IPS DF 4.7 (cell line): ENCODE results near the gene ZNF189.

Experiments used
- DNase-seq: peaks from one replicate; pipeline ENCODE4 v3.0.0-alpha.2; 2013; ENCODE audit warnings: low spot score; ENCODE audit errors: extremely low read depth

Gene ZNF189

DNA sequence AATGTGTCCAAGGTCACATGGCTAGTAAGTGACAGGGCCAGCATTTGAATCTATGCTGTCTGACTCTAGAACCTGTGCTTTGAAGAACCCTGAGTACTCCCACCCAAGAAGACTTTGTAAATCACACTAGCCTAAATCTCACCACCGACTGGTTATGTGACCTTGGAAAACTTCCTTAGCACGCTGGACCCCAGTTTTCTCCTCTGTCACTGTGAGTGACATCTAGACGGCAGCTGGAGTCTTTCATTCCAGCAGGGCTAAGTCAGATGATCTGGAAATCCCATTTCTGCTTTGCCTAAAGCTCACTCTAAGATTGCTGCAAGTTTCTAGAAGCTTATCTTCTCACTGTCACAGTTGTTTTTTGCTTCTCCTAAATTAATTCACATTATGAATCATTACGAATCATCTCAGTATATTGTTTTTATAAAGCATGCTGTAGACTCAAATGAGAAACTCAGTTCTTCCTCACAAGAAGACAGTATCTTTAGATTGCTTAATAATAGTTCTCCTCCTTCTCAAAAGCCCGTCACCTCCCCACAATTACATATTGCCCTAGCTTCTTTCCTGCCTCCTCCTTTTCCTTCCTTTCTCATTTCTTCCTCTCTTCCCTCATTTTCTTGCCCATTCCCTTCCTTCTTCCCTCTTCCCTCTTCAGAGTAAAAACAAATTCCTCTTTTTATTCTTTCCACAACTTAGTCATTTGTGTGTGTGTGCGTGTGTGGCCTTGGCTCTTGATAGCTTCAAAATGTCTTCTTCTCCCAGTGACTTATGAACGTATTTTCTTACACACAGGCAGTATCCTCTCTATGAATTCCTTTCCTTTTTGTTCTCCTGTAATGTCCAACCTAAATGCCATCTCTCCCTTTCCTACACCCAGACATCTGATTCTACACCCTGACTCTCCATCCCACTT lies 20.1 kb downstream of the ZNF189 start:
- DNase-seq = no peak

DNA sequence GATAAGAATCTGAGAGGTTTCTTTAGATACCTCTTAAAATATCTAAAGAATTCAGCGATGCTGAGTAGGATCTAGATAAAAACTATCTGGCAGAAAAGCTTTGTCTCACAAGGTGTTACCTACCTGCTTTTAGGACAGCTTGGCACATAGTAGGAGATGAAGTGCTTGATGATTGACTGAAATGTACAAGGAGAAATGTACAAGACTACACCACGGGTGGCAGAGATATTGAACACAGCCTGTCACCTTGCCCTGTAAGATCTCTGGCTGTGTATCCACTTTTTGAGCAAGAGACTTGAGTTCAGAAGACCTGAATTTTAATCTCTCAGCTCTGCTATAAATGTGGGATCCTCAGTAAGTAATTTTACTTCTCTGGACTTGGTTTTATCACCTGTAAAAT lies 21.2 kb downstream of the ZNF189 start:
- DNase-seq = no peak

DNA sequence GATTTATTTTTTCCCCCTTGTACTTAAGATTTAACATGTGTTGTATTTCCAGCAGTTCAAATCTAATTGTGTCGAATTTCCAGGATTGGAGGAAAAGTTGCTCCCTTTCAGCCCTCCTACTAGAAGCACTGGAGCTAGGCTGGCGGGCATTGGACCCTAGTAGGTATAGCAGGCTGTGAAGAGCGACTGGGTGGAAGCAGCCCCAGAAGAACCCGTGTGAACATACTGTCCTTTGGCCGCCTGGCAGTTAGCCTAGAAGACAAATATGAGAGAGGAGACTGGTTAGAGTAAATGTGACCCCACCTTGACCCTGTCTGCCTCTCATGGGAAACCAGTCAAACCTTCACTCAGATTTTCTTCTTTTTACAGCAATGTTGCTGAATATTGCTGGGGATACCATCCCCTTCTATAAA lies 23.0 kb downstream of the ZNF189 start:
- no peak for DNase-seq

DNA sequence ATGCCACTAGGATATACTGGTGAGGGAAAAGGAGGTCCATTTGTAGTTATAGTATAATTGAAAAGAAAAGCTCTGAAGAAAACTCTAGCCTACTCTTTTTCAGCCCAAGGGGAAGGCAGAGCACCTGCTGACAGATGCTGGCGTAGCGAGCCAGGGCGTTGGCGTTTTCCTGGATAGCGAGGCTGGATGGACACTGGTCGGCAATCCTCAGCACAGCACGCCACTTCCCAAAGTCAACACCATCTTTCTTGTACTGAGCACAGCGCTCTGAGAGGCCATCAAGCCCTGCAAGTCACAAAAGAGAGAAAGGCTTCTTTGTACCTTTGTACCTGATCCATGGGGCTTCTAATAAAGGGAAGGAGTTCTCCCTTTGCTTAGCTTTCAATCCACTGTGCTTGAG lies 28.7 kb downstream of the ZNF189 start:
- DNase-seq = no peak

DNA sequence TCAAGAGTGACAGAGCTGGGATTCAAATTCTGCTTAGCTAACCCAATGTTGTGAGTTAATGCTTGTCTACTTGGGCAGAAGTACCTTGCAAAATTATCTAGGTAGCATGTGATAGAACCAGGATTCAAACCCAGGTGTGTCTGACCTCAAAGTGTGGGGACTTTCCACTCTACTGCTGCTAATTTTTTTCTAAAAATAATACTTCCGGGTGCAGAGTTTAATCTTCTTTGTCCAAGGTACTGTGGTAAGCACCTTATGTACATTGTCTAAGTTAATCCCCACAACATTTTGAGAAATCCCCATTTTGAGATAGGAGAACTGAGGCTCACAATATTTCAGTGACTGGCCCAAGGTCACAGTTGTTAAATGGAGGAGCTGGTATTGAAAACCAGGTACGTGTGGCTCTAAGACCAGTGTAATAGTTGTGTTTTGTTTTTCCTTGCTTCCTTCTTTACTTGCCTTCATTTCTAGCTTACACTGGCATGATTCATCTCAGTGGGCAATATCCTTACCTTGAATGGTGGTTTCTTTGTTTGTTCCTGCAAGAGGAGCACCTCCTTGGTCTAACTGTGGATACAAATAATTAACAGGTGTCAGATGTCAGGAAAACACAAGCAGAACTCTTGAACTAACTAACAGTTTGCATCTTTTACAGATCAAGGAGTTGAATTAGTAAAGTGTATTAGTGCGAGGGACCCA lies 29.5 kb downstream of the ZNF189 start:
- no peak for DNase-seq

DNA sequence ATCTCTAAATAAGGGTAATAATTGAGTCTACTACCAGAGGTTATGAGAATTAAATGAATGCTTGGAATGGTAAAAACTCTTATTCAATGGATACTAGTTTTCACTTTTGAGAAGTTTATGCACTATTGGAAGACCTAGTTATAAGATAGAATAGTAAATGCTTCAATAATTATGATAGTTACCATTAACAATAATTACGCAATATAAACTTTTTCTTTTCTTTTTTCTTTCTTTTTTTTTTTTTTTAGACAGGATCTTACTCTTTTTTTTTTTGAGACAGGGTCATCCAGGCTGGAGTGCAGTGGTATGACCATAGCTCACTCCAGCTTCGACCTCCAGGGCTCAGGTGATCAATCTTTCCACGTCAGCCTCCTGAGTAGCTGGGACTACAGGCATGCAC lies 30.3 kb downstream of the ZNF189 start:
- DNase-seq = no peak

DNA sequence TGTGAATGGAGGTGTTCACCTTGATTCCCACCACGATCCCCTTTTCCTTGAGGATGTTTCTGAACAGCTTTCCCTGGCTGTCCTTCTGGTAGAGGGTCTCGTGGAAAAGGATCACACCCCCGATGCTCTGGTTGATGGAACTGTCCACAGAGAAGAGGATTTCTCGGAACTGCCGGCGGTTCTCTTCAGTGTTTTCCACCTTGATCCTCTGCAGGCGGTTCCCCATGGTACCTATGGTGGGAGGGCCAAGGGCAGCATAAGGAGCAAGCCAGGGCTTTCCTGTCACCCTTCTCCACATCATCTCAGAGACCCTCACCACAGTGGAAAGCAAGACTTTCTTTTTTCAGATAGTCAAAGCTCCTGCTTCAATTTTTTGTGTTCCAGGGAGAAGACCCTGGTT lies 31.1 kb downstream of the ZNF189 start:
- DNase-seq = no peak

DNA sequence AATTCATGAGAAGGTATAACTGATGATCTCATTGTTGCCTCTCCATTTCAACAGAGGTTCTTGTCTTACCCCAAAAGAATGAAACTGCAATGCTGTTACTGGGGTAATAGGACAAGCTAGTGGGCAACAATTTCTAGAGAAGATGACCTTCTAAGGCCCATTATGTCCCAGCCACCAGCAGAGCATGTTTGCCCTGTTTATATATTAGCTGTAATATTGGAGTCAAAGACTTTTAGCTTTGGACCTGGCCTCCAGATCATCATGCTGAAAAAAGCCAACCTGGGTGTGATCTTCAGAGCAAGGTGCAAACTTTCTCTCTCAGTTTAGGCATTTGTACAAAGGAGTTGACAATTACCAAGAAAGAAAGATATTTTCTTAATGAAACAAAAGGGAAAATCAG lies 33.5 kb downstream of the ZNF189 start:
- no peak for DNase-seq

DNA sequence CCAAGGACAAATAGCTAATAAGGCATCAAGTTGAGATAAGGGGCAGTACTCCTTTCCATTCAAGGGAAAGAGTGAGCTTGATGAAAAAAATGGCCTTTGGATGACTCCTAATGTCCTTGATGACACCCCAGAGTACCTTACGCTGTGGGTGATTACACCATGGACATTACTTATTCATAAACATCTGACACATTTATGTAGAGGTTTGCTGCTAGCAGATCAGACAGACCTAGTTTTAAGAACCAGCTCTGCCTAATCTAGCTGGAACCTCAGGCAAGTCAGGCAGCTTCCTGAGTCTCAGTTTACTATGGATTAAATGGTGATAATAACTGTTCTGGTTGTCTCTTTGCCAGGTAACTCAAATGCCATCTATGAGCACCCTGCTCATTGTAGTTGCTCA lies 34.1 kb downstream of the ZNF189 start:
- no peak for DNase-seq

DNA sequence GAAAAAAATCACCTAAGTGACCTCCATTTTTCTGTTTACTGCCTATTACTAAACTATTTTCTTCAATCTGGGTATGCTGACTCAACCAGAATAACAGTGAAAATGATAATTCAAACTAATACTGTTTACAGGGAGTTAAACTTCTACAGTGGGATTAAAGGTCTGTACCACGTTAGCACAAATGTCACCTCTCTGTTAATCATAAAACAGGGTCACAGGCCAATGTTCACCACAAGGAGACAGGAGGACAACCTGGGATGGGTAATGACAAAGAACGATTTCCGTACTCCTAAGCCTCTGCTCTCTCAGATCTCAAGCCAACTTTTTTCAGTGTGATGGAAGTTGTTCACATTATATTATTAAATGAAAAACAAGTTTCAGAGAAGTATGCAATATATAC lies 34.6 kb downstream of the ZNF189 start:
- DNase-seq = no peak

DNA sequence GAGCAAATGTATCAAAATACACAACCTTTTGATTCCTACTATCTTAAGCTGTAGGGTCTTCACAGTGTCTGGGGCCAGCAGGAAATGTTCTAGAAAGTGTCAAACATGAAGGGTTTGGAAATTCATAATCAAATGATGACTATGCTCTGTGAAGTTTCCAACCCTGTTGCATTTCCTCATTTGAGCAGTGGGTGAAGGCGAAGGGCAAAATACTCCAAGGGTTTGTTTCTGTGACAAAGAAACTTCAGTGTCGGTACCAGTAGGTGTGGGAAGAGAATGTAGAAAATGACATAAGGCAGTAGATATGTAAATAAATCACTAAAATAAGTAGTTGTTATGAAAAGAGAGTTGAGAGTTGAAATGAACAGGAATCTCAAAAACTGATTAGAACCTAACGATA lies 36.3 kb downstream of the ZNF189 start:
- DNase-seq = no peak

DNA sequence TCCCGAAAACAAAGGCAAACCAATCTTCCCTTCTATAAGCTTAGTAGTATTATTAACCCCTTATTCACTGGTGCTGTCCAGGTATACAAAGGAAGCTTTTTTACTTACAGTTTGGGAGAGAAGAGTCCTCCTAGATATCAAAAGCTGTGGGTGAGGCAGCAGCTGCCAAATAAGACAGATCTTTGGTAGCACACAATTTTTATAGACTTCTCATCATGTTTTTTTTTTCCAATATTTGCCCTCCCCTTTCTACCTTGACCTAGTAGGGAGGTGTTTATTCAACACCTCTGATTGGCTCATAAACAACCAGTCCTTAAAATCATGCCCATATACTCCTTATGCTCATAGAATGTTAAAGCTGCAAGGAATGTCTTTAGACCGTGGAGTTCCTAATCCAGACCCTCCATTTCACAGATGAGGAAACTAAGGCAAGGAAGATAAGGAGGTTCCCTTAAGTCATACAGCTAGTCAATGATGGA lies 37.0 kb downstream of the ZNF189 start, which contains the start of gene ALDOB:
ALDOB (minus strand) TSS at position 174 of the 479 bp plus-strand sequence. CDS start 4,887 bp downstream, outside the sequence.
- DNase-seq = no peak

DNA sequence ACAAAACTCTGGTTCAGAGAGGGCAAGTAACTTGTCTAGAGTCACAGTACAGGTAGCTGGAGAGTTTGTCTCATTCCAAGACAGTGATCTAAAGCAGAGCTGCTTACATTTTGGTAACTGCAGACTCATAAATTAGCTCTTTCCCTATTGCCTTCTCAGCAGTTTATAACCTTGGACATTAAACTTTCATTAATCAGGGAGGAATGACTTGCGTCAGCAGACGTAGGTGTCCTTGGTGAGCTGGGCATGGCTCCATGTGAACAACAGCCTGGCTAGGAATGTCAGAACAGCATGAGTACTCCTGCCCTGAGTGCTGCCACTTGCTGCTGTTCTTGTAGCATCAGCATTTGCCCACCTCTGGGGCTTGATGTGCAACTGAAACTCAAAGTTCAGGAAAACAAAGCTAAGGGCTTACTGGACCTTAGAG lies 39.2 kb downstream of the ZNF189 start:
- DNase-seq = no peak

DNA sequence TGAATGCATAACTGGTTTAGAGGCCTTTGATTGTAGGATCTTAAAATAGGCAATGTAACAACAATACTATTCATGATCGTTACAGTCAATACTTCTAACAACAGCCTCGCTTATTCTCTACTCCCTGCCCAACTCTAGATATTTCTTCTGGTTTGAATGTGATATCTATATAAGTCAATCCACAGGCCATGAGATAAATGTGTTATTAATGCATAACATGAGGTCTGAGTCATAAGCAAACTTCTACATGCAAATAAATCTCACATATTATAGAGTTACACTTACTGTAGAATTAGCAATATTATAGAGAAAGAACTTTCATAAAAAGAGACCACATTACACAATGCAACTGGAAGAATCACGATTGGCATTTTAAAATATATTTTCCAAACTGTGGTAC lies 39.9 kb downstream of the ZNF189 start:
- no peak for DNase-seq

DNA sequence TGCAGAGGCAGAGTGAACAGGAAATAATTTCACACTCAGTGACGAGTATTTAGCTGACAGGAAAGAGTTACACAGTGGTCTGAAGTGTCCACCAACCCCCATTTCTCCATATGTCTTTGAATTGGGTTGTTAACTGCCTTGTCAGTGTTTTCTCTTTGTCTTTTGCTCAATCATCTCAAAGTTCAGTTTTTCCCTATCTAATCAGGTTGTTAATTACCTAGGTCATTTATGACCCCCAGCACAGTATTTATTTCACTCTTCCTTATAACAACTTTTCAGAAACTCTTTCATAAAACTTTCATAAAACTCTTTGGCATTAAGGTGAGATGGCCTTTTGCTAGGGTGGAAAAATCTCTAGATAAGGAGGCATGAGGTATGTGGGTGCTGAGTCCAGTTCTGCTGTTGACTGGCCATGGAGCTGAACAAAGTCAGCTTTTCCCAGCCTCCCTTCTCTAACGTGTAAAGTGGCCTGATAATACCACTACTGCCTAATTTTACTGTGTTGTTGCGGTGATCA lies 42.1 kb downstream of the ZNF189 start:
- no peak for DNase-seq

DNA sequence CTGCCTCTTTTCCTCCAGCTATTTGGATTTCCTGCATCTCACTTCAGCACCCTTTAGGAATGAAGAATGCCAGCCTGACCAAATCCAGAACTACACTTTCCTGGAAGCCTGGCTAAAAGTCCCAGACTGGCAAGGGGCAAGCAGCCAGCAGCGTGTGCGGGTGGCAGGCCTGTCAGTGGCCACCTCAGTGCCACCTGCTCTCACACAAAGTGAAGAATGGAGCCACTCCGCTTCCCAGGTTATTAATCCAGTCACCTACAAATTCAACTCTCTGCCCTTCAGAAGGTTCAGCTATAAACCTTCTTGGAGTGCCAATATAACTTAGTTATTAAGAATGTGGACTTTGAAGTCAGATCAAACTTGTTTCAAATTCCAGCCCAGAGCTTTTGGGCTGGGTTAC lies 43.7 kb downstream of the ZNF189 start:
- DNase-seq = no peak

DNA sequence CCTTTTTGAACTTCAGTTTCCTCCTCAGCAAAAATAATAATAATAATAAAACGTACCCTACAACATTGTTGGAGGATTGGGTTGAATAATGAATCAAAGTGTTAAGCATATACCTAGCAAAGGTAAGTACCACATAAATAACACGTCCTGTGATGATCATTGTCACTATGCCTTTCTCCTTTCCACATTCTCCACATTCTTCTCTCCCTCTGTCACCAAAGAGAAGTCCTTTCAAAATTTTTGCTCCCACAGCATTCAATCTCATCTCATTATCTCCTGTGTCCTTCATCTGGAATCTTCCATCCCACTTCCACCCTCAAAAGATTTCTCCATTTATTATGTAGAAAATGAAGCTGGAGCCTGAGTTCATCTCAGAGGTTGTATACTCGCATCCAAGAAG lies 44.1 kb downstream of the ZNF189 start:
- no peak for DNase-seq

DNA sequence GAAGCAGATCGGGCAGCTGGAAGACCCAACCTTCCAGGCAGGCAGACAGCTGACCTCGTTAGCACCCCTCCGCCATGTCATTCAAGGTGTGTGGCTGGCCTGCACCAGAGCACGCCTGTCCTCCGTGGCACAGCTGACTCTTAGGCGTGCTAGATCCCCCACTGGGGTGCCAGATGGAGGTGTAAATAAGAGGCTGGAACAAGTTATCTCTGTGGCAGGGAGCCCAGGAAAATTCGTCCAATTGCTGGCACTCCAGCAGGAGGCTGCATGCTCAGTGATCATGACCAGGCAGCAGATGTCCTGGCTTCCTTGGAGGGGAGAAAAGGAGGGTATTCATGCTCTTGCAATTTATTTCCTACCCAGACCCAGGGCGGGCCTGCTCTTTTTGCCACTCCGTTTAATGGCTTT lies 44.7 kb downstream of the ZNF189 start:
- DNase-seq = no peak

DNA sequence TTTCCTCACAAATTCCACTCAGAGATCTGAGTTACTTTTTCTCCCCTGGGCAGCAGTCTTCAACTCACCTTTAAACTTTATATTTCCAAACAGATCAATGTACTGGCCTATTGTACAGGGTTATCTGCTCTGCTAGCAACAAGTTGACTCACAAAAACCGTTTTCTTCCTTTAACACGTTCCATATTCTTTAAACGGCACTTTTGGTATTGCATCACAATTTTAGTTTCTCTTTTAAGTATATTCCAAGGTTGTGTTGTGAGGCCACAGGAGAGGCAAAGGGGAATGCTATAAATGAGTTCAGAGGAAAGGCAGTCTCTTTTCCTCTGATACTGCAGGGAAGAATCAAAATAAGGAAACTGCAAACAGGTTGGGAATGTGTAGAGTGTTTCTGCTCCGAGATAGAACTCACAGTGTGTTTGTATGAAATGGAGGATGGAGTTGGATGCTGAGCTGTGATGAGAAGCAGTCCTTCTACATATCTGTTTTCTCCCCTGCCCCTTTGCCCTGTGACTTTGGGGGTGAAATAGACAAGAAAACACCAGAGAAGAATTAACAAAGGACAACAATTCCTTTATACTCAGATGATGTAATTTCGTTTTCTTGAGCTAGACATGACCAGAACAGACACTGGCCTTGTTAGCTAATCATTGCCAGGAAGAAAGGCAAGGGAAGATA lies 46.8 kb downstream of the ZNF189 start:
- DNase-seq = no peak

DNA sequence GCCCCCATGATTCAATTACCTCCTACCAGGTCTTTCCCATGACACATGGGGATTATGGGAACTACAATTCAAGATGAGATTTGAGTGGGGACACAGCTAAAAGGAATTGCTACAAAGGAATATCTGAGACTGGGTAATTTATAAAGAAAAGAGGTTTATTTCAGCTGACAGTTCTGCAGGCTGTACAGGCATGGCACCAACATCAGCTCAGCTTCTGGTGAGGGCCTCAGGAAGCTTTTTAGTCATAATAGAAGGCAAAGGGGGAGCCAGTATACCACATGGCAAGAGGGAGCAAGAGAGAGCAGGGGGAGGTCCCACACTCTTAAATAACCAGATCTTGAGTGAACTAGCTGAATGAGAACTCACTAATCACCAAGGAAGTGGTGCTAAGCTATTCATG lies 48.1 kb downstream of the ZNF189 start:
- no peak for DNase-seq

DNA sequence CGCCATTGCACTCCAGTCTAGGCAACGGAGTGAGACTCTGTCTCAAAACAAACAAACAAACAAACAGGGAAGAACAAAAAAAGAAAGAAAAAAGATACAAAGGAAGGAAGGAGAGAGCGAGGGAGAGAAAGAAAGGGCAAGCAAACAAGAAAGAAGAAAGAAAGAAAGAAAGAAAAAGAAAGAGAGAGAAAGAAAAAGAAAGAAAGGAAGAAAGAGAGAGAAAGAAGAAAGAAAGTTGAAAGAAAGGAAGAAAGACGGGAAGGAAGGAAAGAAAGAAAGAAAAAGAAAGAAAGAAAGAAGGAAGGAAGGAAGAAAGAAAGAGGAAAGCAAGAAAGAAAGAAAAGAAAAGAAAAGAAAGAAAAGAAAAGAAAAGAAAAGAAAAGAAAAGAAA lies 50.0 kb downstream of the ZNF189 start:
- no peak for DNase-seq
